Gastroesophageal sphincter (tissue), 4 donors: ENCODE results near the gene ZBTB6. TPM values are rescaled to one million over a fixed set of nuclear protein-coding genes. Genes with fewer than 3 reads are reported as not detected.
A peak's percentile ranks its signal among the peaks of the same experiment; 100 is the strongest.

Experiments used
- ATAC-seq: fragments of 150-250 bp; one replicate; pipeline ENCODE4 v1.9.1; 2016; ENCODE audit warnings: mild to moderate bottlenecking, moderate library complexity
- H3K27ac ChIP-seq, 4 donors: fragments of 200-600 bp; sonication (generic) in 3 of 4; 1 replicate in 3 of 4; 2 replicates in 1 of 4; pipeline ENCODE4 v1.5.1; 2016 to 2019
- H3K27me3 ChIP-seq: fragments of 200-600 bp; sonication (generic); one replicate; pipeline ENCODE4 v1.5.1; 2019
- H3K36me3 ChIP-seq, 2 donors: fragments of 200-600 bp; sonication (generic); one replicate each; pipeline ENCODE4 v1.5.1; 2019; ENCODE audit warnings: control low read depth in 1 of 2
- H3K4me1 ChIP-seq, 3 donors: fragments of 200-600 bp; sonication (generic); 1 replicate in 2 of 3; 2 replicates in 1 of 3; pipeline ENCODE4 v1.5.1; 2016 to 2019; ENCODE audit warnings: control low read depth in 2 of 3
- H3K4me3 ChIP-seq, 2 donors: fragments of 200-600 bp; sonication (generic); one replicate each; pipeline ENCODE4 v1.5.1; 2019; ENCODE audit warnings: mild to moderate bottlenecking in 1 of 2, moderate library complexity in 1 of 2
- H3K9me3 ChIP-seq, 3 donors: fragments of 200-600 bp; sonication (generic); one replicate each; pipeline ENCODE4 v1.5.1; 2017 to 2019; ENCODE audit warnings: control low read depth in 2 of 3
- EP300 ChIP-seq: sonication (generic); formaldehyde crosslinking; IDR thresholded peaks from one replicate; pipeline ENCODE4 v1.6.1; 2017; ENCODE audit warnings: antibody characterized with exemption, mild to moderate bottlenecking
- POLR2A ChIP-seq, 2 donors: fragments of 450-650 bp; IDR thresholded peaks; one replicate each; pipeline ENCODE4 v1.6.1; 2017; ENCODE audit warnings: antibody characterized with exemption in 2 of 2, mild to moderate bottlenecking in 2 of 2, moderate library complexity in 1 of 2
- POLR2AphosphoS5 ChIP-seq: sonication (generic); formaldehyde crosslinking; IDR thresholded peaks from one replicate; pipeline ENCODE4 v1.6.1; 2017; ENCODE audit warnings: antibody characterized with exemption
- WGBS, 2 donors: methylation state at CpG; one replicate each; pipeline ENCODE4 v1.1.5; 2018; ENCODE audit warnings: low coverage in 1 of 2; 5-methylcytosine and 5-hydroxymethylcytosine counted together
- total RNA-seq, 4 donors: library from RNA; depleted of rRNA; stranded (reverse); fragments of >200 nt; gene quantifications; one replicate each; pipeline ENCODE4 v1.1.0, GENCODE V29; 2016
- TF ChIP-seq, protein P1 (sequence below), 4 experiments: fragments of 200-600 bp in 2 of 4; fragments of 450-650 bp in 2 of 4; sonication (generic) in 1 of 4; IDR thresholded peaks; one replicate each; pipeline ENCODE4 v1.5.1; 2017 to 2019; ENCODE audit warnings: antibody characterized with exemption in 4 of 4, mild to moderate bottlenecking in 2 of 4, moderate library complexity in 2 of 4

Gene ZBTB6
- total RNA-seq, 4 donors from 2014 or later: 7.4 to 10.9 (median 9.8) TPM

- peak; percentile 99 for ATAC-seq
- Histone ChIP-seq H3K27ac (peak within 1 kb of the TSS; percentile 92 to 97 (median 97)), H3K9me3 (no peaks in the 10 kb centered on the region), H3K4me1 (peaks cover 0 to 43% (median 10%) of the 10 kb centered on the region in 3 donors), H3K36me3 (peaks cover 0 to 13% of the 10 kb centered on the region in 2 donors), H3K27me3 (no peaks in the 10 kb centered on the region), H3K4me3 (peak within 1 kb of the TSS; percentile 82 to 85)
- TF ChIP-seq EP300 (no peak), POLR2AphosphoS5 (peak; percentile 97), POLR2A (IDR thresholded peaks at IDR 0.05) (peak; percentile 95)
- TF ChIP-seq, protein P1, sequence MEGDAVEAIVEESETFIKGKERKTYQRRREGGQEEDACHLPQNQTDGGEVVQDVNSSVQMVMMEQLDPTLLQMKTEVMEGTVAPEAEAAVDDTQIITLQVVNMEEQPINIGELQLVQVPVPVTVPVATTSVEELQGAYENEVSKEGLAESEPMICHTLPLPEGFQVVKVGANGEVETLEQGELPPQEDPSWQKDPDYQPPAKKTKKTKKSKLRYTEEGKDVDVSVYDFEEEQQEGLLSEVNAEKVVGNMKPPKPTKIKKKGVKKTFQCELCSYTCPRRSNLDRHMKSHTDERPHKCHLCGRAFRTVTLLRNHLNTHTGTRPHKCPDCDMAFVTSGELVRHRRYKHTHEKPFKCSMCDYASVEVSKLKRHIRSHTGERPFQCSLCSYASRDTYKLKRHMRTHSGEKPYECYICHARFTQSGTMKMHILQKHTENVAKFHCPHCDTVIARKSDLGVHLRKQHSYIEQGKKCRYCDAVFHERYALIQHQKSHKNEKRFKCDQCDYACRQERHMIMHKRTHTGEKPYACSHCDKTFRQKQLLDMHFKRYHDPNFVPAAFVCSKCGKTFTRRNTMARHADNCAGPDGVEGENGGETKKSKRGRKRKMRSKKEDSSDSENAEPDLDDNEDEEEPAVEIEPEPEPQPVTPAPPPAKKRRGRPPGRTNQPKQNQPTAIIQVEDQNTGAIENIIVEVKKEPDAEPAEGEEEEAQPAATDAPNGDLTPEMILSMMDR (IDR thresholded peaks at IDR 0.05): peak in 2 of 4 experiments; percentile 8 to 30
- WGBS, 2 donors: 0% methylated on average over 6 of the region's 77 CpGs; no CpG with 5 or more reads in 1 of the 2 donors
These were observed 8.1 kb downstream of the ZBTB6 start, which contains the start of gene RC3H2 for GRCh38 chr9:122904823-122905710. Gene RC3H2 (minus strand): TSS chr9:122905359. CDS start chr9:122897509, 7,850 bp downstream.

DNA sequence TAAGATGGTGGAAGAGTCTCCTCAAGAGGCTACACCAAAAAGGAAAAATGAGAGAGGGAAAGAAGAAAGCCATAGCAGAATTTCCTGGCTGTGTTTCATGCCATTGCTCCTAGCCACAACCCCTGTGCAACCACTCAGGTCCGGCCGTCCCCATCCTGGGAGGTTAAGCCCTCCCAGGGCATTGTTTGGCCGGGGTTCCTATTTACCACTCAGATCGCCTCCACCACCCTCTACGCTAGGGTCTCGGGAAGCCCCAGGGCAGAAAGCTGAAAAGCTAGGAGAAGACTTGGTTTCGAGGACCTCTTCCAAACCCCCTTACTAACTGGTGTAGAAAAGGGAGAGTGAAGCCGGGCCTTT lies 8.7 kb downstream of the ZBTB6 start:
- no peaks in the 10 kb centered on the region for H3K9me3 ChIP-seq
- no peak for ATAC-seq
- WGBS, 2 donors: 0% methylated on average over 1 of the region's 8 CpGs; no CpG with 5 or more reads in 1 of the 2 donors

GRCh38 chr9:122900791-122901190 lies 12.3 kb downstream of the ZBTB6 start:
- ATAC-seq: no peak
- Histone ChIP-seq H3K4me1 (peaks cover 3 to 79% (median 13%) of the 10 kb centered on the region in 3 donors), H3K27me3 (no peaks in the 10 kb centered on the region), H3K9me3 (no peaks in the 10 kb centered on the region), H3K36me3 (peaks cover 0 to 18% of the 10 kb centered on the region in 2 donors), H3K27ac (peak overlapping the region in 2 of 4 donors; percentile 21 to 30), H3K4me3 (peak overlapping the region in 1 of 2 donors; percentile 13)
- WGBS, 2 donors: 14 to 24% methylated on average over 2 of the region's 2 CpGs
- TF ChIP-seq EP300: no peak
- no peak for TF ChIP-seq POLR2A (IDR thresholded peaks at IDR 0.05)
- TF ChIP-seq POLR2AphosphoS5: no peak
- TF ChIP-seq, protein P1 (IDR thresholded peaks at IDR 0.05): no peak

More for the DNA sequence above, 8.7 kb downstream of the ZBTB6 start:
- H3K36me3 ChIP-seq: peaks cover 0 to 7% of the 10 kb centered on the region in 2 donors
- peak overlapping the region; percentile 92 to 97 (median 97) for H3K27ac ChIP-seq
- peaks cover 3 to 49% (median 13%) of the 10 kb centered on the region in 3 donors for H3K4me1 ChIP-seq
- no peak for TF ChIP-seq POLR2AphosphoS5
- no peak for TF ChIP-seq POLR2A (IDR thresholded peaks at IDR 0.05)
- TF ChIP-seq EP300: no peak
- TF ChIP-seq, protein P1 (IDR thresholded peaks at IDR 0.05): no peak
- H3K27me3 ChIP-seq: no peaks in the 10 kb centered on the region
- H3K4me3 ChIP-seq: peak overlapping the region; percentile 82 to 85

DNA sequence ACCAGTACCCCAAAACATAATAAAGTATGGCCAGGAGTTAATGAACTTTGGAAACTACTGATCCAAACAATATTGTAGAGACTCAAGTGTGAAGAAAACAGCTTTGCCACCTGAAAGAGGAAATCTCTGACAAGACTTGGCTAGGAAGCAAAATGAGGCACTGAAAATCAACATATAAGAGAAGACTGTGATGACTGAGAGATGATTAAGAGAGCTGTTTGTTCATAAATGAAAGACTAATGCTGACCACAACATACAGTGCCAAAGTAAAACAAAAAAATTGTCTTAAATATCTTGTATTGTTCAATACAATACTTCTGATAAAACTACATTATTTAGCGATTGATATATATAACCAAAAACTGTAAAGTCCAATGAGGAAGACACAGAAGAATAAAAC lies 15.2 kb downstream of the ZBTB6 start:
- Histone ChIP-seq H3K27me3 (no peaks in the 10 kb centered on the region), H3K4me3 (no peak overlapping the region), H3K27ac (no peak overlapping the region), H3K36me3 (peaks cover 0 to 46% of the 10 kb centered on the region in 2 donors), H3K4me1 (peaks cover 3 to 74% (median 8%) of the 10 kb centered on the region in 3 donors), H3K9me3 (no peaks in the 10 kb centered on the region)
- TF ChIP-seq EP300 (no peak), POLR2AphosphoS5 (no peak), POLR2A (IDR thresholded peaks at IDR 0.05) (no peak)
- TF ChIP-seq, protein P1 (IDR thresholded peaks at IDR 0.05): no peak
- no peak for ATAC-seq
- WGBS, 2 donors: 100% methylated on average over 1 of the region's 1 CpG
